Loucy (cell line): ENCODE measurements around the gene DAGLA.

Experiments used
- H2AFZ ChIP-seq: fragments of 200-600 bp; sonication (generic); 2 replicates; pipeline ENCODE4 v1.6.0; 2016; ENCODE audit warnings: antibody characterized with exemption, mild to moderate bottlenecking, low read length, moderate library complexity
- H3F3A ChIP-seq: fragments of 200-600 bp; 2 replicates; pipeline ENCODE4 v1.6.0; 2016; ENCODE audit warnings: antibody characterized with exemption, low read depth, mild to moderate bottlenecking
- H3K27me3 ChIP-seq: fragments of 200-600 bp; sonication (generic); 2 replicates; pipeline ENCODE4 v1.6.1; 2014; ENCODE audit warnings: low read length, mild to moderate bottlenecking; ENCODE audit not compliant: insufficient read depth, poor library complexity, severe bottlenecking
- H3K36me3 ChIP-seq: fragments of 200-600 bp; sonication (generic); 2 replicates; pipeline ENCODE4 v1.6.1; 2016; ENCODE audit warnings: low read length; ENCODE audit not compliant: insufficient read depth
- H3K4me1 ChIP-seq: fragments of 200-600 bp; sonication (generic); 2 replicates; pipeline ENCODE4 v1.5.1; 2014; ENCODE audit warnings: low read length, mild to moderate bottlenecking; ENCODE audit not compliant: insufficient read depth, poor library complexity, severe bottlenecking
- H3K4me2 ChIP-seq: fragments of 200-600 bp; sonication (generic); 2 replicates; pipeline ENCODE4 v1.6.0; 2014; ENCODE audit warnings: antibody characterized with exemption, low read length, low read depth, mild to moderate bottlenecking; ENCODE audit not compliant: poor library complexity, severe bottlenecking
- H3K4me3 ChIP-seq: fragments of 200-600 bp; sonication (generic); 2 replicates; pipeline ENCODE4 v1.5.1; 2014; ENCODE audit warnings: low read length, mild to moderate bottlenecking, mixed read lengths; ENCODE audit not compliant: poor library complexity, severe bottlenecking
- H3K79me2 ChIP-seq: fragments of 200-600 bp; sonication (generic); 2 replicates; pipeline ENCODE4 v1.6.1; 2014; ENCODE audit warnings: low read length; ENCODE audit not compliant: insufficient read depth
- H3K9ac ChIP-seq: fragments of 200-600 bp; sonication (generic); 2 replicates; pipeline ENCODE4 v1.6.0; 2014; ENCODE audit warnings: mild to moderate bottlenecking, low read depth, low read length, moderate library complexity; ENCODE audit not compliant: poor library complexity, severe bottlenecking
- H3K9me2 ChIP-seq: fragments of 200-600 bp; sonication (generic); replicated peaks from 2 replicates; pipeline ENCODE4 v1.6.1; 2016; ENCODE audit warnings: low read depth, low read length, mixed read lengths
- H3K9me3 ChIP-seq: fragments of 200-600 bp; sonication (generic); 2 replicates; pipeline ENCODE4 v1.6.1; 2014; ENCODE audit warnings: mild to moderate bottlenecking, antibody characterized with exemption, low read length, low read depth; ENCODE audit not compliant: insufficient read depth
- H4K20me1 ChIP-seq: fragments of 200-600 bp; sonication (generic); 2 replicates; pipeline ENCODE4 v1.6.0; 2014; ENCODE audit warnings: antibody characterized with exemption, low read length, mild to moderate bottlenecking; ENCODE audit not compliant: insufficient read depth, poor library complexity, severe bottlenecking
- EZH2phosphoT487 ChIP-seq: fragments of 200-600 bp; IDR thresholded peaks from 2 replicates; pipeline ENCODE4 v1.6.1; 2018; ENCODE audit warnings: antibody characterized with exemption, mild to moderate bottlenecking, moderate library complexity, borderline replicate concordance
- TF ChIP-seq, protein P1 (sequence below): fragments of 200-600 bp; sonication (generic); conservative IDR thresholded peaks from 2 replicates; pipeline ENCODE4 v1.5.1; 2014; ENCODE audit warnings: mild to moderate bottlenecking, antibody characterized with exemption, low read length

DAGLA gene

DNA sequence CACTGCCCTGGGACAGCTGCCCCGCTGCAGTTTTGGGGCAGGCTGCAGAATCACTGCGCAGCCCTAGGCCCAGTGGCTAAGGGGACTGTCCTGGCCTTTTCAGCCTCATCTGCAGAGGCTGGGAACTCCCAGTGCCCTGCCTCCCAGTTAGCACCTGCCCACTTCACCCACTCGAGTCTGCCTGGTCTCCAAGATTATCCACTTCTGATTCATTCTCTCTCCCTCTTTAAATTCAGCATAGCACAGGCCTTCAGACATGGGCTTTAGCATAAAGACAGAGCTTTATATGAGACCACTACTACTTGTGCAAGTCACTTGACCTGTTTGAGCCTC, 8.9 kb downstream of the DAGLA start:
- H2AFZ ChIP-seq: no peak overlapping the region
- no peaks in the 10 kb centered on the region for H3K79me2 ChIP-seq
- no peaks in the 10 kb centered on the region for H4K20me1 ChIP-seq
- TF ChIP-seq EZH2phosphoT487: no peak
- TF ChIP-seq, protein P1, sequence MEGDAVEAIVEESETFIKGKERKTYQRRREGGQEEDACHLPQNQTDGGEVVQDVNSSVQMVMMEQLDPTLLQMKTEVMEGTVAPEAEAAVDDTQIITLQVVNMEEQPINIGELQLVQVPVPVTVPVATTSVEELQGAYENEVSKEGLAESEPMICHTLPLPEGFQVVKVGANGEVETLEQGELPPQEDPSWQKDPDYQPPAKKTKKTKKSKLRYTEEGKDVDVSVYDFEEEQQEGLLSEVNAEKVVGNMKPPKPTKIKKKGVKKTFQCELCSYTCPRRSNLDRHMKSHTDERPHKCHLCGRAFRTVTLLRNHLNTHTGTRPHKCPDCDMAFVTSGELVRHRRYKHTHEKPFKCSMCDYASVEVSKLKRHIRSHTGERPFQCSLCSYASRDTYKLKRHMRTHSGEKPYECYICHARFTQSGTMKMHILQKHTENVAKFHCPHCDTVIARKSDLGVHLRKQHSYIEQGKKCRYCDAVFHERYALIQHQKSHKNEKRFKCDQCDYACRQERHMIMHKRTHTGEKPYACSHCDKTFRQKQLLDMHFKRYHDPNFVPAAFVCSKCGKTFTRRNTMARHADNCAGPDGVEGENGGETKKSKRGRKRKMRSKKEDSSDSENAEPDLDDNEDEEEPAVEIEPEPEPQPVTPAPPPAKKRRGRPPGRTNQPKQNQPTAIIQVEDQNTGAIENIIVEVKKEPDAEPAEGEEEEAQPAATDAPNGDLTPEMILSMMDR: no peak
- no peak overlapping the region for H3K4me3 ChIP-seq
- H3K9ac ChIP-seq: no peak overlapping the region
- H3F3A ChIP-seq: no peaks in the 10 kb centered on the region
- H3K4me2 ChIP-seq: no peak overlapping the region
- H3K36me3 ChIP-seq: no peaks in the 10 kb centered on the region
- no peaks in the 10 kb centered on the region for H3K9me2 ChIP-seq
- H3K27me3 ChIP-seq: peaks cover 6% of the 10 kb centered on the region
- H3K4me1 ChIP-seq: peaks cover 12% of the 10 kb centered on the region
- H3K9me3 ChIP-seq: no peaks in the 10 kb centered on the region

DNA sequence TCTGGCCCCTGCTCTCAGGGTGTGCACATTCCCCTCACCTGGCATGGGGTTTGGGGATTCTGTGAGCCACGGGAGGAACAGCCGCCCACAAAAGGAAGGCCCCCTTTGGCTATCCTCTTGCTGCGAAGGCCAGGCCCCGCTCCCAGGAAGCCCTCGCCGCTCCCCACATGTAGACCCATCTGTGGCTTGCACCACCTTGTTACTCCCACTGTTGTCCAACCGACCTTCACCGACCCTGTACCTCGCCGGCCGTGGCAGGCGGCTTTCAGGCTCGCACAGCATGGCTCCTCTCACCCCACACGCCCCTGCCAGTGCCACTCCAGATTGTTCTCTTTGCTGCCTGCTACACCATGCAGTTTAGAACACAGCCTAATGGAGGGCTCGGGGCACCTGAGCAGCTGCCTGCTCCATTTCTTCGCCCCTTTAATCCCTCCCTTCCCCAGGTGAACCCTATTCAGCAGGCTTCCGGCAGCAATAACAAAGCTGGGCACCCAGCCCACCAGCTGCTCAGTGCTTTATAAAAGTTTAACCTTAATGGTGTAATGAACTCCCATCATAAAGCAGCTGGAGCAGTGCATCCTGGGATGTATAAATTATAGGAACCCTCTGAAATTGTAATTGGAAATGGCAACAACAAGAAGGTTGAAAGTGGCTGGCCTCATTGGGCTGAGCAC, 10.7 kb downstream of the DAGLA start:
- Histone ChIP-seq H3K4me3 (no peak overlapping the region), H3F3A (no peaks in the 10 kb centered on the region), H4K20me1 (no peaks in the 10 kb centered on the region), H3K79me2 (no peaks in the 10 kb centered on the region), H3K9me2 (no peaks in the 10 kb centered on the region), H3K4me1 (peaks cover 2% of the 10 kb centered on the region), H3K27me3 (peaks cover 2% of the 10 kb centered on the region), H2AFZ (no peak overlapping the region), H3K4me2 (no peak overlapping the region), H3K9me3 (no peaks in the 10 kb centered on the region), H3K9ac (no peak overlapping the region), H3K36me3 (no peaks in the 10 kb centered on the region)
- TF ChIP-seq EZH2phosphoT487: no peak
- TF ChIP-seq, protein P1: no peak

DNA sequence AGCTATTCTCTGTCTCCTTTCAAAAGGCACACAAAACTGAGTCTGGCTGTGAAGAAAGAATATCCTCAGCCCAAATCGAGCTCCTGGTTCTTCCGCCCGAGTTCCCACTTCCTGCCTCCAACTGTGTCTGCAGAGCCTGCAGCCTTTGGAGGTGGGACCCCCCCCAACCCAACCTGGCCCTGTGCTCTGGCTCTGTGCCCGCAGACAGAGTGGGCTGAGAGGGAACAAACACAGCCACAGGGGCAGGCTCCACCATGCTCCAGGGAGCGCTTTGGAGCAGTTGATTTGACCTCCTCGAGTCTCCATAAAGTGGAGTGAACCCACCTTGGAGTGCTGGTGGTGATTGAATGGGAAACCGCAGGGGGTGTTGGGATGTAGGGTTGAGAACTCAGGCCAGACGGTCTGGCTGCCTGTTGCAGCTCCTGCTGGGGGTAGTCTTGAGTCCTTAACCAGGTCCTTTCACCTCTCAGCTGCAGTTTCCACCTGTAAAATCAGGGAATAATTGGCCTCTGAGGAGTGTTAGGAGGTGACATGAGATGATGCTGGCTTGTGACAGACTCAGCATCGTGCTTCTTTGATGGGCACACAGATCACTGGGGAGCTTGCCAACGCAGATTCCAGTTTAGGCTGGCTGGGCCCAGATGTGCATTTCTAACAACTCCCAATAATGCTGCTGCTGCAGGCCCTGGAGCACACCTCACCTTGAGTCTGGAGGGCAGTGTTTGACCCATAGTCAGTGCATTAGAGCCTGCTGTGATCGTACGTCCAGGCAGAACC, 11.4 kb downstream of the DAGLA start:
- TF ChIP-seq, protein P1: no peak
- Histone ChIP-seq H3K27me3 (no peaks in the 10 kb centered on the region), H3K4me1 (no peaks in the 10 kb centered on the region), H4K20me1 (no peaks in the 10 kb centered on the region), H3F3A (no peaks in the 10 kb centered on the region), H3K4me3 (no peak overlapping the region), H3K9ac (no peak overlapping the region), H3K9me3 (no peaks in the 10 kb centered on the region), H3K79me2 (no peaks in the 10 kb centered on the region), H3K9me2 (no peaks in the 10 kb centered on the region), H3K36me3 (no peaks in the 10 kb centered on the region), H2AFZ (no peak overlapping the region), H3K4me2 (no peak overlapping the region)
